SKM-1 (cell line): ENCODE results near the gene CALM3.

Experiments
- DNase-seq: peaks from one replicate; lab custom pipeline; 2025; ENCODE audit not compliant: unreplicated experiment; lab: John Stamatoyannopoulos, UW

Gene CALM3

DNA sequence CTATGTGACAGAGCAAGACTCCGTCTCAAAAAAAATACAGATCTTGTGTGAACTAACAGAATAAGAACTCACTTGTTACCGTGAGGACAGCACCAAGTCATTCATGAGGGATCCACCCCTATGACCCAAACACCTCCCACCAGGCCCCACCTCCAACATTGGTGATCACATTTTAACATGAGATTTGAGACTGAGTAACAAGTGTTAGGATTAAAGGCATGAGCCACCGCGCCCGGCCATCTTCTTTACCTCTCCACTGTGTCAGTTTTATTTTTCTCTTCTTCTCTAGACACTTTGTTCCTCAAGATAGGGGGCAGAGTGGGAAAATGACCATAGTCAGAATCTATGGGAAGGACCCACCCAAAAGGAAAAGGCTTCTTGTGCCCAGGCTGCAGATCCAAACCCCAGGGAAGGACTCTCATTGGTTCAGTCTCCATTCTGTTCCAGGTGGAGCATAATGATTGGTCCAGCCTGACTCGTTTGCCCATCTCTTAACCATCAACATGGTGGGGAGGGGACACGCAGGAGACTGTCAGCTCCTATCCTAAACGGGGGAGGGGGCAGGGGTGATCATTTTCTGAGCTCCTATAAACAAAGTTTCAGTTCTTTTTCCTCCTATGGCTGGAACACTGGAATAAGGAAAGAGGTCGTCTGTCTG lies 1.3 kb upstream of the CALM3 start:
- DNase-seq = no peak

DNA sequence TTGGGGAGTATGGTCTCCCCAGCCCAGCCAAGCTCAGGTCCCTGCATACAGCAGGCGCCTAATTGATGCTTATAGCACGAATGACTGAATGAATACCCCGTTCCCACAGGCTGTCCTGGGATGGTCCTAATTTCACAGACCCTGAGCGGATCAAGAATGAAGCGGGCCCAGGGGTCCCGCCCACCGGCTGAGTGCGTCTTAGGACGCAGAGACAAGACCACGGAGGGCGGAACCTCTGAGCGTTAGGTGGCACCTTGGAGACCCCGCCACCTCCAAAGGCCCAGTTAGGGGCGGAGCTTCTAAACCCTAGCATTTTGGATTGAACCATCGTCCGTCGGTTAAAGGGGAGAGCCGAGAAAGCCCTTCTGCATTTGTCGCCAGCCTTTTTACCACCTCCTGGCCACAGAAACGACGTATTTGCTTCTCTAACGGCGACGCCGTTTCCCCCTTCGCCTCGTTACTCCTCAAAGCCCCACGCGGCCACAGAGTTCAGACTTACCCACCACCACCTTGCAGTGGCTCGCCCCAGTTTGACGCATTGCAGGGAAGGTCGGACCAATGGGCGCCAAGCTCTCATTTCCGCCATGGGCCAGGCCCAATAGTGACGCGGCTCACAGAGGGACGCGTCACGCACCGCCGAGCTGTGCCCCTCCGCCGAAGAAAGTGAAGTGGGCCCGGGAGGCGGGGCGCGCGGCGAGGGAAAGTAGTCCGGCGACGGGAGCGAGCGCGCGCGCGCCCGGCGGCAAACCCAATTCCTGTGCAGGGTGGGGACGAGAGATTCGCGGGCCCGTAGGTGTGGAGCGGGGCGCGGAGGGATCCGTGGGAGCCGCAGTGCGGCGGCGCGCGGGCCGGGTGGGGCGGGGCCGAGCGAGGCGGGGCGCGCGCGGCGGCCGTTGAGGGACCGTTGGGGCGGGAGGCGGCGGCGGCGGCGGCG lies 479 bp upstream of the CALM3 start:
- DNase-seq = peak; percentile 58

DNA sequence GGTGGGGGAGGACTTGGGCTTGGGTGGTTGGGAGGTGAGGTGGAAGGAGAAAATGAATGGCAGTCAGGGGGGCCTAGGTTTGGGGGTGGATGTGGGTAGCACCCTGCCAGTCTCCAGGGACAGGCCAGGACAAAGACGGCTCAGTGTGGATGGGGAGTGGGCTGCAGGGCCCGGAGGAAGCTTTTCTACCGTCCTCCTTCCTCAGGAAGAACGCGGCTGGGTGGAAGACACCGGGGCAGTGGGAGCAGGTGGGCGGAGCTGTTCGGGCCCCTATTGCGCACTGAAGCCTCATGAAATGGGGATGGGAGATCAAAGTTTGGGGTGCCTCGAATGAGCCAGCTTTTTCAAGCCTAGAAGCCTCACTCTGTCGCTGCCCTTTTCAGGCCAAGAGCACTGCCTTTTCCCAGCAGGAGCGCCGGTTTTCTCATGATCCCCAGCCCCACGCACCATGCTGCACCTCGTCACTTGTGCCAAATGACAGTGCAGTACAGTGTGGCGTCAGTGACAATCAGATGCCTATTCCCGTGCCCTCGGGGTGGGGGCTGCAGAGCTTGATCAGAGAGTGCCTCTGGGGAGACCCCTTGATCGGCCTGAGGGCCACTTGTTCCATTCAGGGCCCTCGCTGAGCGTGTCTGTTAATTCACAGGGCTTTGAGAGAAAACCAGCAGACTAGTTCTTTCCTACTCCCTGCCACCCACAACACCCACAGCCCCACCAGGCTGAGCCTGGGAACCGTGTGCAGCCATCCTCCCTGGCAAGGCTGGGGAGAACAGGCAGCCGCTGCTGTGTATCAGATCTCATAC lies 1.5 kb downstream of the CALM3 start:
- no peak for DNase-seq

DNA sequence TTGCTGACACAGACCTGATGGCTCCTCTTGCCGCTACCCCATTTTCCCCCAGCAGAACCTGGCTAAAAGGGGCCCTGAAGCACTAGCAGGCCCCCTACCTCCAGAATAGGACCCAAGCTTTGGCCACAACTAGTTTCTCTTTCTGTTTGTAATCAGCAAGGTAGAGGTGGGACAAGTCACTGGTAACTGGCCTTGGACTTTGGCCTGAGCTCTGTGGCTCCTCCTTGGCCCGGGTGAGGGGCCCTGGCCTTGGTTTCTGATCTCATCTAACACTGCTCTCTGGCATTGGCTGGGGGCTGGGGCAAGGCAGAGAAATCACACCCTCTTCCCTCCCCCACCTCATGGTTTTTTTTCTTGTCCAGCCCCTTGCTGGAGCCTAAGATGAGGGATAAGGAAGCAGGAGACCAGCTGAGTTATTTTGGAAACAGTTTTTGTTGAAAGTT lies 2.1 kb downstream of the CALM3 start:
- DNase-seq = no peak

DNA sequence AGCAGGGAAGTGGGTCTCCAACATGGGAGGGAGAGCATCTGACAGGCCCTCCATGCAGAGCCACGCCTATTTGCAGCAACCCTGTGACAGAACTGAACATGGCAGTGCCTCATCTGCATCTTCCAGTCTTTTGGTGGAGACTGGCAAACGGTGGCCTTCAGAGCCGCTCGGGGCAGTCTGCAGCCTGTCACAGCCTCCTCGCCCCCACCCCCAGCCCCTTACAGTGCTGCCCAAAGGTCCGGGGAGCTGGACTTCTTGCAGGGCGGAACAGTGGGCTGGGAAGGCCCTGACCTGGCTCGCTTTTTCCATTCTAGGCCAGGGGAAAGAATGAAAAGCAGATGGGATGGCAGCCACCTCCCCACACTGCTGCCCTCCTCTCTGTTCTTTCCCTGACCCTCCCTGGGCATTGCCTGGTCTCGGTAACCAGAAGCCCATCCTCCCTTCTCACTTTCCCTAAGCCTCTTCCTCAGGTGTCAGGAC lies 2.7 kb downstream of the CALM3 start:
- no peak for DNase-seq

DNA sequence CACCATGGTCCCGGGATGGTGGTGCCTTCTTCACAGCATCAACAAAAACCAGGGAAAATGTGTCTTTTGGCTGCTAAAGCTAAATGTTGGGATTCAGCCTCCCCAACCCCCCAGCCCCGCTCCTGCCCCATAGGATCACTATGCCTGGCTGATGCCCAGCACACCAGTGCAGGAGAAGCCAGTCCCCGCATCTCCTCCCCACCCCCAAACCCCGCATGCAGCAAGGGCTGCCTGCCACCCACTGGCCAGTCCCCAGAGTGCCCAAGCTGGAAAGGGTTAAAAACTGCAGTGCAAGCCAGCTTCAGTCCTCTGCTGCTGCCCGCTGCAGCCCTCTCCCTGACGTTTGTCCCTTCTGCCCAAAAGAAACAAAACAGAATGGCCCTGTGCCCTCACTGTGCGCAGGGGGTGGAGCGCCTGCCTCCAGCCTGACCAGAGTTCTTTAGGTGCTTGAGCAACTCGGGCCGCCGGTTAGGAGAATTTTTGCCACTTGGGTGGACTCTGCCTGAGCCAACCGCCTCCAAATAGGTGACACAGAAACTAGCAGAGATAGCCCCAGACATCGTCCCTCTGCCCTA lies 3.7 kb downstream of the CALM3 start:
- no peak for DNase-seq

DNA sequence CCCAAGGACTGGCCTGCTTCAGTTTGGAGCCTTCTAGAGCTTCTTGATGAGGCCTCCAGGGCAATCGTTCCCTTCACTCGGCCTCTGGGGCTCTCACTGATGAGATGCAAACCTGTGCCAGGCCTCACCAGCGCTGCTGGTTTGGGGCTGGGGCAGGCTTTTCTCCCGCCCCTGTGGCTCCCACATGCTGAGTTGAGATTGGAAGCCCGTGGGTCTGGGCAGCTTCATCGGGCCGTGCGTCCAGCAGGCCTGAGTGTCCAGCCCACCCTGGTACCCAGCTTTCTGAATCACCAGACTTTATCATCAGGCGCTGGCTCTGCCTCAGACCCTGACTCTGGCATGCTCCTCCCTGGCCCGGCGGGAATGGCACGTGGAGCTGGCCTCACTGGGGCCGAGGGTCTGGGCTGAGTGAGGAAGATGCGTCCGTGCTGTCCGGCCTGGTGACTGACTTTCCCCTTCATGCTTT lies 4.3 kb downstream of the CALM3 start:
- no peak for DNase-seq

DNA sequence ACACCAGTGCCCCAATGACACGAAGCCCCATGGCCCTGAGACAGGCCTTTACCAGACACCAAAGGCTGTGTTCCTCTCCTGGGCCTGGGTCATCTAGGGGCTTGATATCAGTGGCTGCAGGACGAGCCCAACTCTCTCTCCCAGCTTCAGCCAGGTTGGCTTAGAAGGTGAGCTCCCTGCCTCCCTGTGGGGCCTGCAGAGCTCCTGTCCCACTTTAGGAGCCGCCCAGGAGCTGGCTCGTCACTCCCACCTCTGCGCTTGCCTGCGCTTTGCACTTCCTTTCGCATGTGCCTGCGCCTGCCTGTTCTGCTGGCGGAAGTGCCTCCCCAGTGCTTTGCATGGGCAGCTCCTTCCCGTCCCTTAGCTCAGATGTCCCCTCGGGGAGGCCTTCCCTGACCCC lies 4.9 kb downstream of the CALM3 start:
- no peak for DNase-seq

DNA sequence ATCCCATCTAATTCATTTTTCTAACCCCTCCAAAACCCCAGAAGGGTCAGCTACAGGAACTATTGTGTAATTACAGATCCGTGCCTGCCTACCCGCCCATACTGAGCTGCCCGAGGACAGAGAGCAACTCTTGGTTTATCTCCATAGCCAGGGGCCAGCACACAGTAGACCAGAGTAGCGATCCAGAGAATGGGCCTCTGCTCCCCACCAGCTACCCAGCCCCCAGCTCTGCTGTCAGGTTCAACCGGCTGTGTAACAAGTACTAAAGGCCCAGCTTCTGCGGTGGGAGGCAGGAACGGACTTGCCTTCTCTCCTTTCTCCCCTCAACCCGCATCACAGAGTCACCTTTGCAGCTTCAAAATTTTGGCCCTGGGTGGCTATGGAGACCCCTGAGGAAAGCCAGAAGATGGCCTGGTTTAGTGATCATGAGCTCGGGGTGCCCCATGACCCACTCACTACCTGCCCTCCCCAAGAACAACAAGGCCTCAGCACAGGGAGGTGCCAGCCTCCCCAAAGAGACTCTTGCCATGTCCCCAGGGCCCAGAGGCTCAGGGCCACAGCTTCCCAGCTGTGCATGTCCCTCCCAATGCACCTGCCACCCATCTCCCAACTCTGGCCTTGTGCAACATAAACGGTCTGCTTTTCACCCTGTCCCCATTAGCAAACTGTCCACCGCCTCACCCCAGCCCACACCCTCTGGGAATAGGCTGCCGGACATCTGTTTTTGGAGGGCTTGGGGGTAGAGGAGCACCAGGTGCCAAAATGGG lies 5.7 kb downstream of the CALM3 start:
- DNase-seq = no peak

DNA sequence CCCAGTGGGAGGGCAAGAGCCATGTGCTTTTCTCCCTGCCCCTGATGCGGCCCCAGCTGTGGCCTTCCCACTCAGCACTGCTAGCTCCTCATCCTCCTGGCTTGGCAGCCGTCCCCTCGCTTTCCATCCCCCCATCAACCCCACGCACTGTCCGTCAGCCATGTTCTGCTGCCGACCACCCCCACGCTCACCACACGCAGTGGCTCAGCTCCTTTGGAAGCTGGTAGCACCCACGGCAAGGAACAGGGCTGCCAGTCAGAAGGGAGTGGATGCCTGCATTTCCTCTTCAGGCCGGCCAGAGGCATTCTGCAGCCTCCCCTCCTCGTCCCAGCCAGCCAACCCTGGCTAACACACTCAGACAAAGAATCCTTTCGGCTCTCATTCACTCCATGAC lies 6.3 kb downstream of the CALM3 start:
- DNase-seq = peak; percentile 54

DNA sequence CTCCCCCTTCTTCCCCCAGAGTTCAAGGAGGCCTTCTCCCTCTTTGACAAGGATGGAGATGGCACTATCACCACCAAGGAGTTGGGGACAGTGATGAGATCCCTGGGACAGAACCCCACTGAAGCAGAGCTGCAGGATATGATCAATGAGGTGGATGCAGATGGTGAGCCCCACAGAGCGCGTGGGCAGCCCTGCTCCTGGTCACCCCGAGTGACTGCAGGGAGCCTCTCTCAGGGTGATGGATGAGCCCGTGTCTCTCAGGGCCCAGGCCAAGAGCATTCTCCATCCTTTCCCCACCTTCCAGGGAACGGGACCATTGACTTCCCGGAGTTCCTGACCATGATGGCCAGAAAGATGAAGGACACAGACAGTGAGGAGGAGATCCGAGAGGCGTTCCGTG lies 7.0 kb downstream of the CALM3 start:
- DNase-seq = no peak

DNA sequence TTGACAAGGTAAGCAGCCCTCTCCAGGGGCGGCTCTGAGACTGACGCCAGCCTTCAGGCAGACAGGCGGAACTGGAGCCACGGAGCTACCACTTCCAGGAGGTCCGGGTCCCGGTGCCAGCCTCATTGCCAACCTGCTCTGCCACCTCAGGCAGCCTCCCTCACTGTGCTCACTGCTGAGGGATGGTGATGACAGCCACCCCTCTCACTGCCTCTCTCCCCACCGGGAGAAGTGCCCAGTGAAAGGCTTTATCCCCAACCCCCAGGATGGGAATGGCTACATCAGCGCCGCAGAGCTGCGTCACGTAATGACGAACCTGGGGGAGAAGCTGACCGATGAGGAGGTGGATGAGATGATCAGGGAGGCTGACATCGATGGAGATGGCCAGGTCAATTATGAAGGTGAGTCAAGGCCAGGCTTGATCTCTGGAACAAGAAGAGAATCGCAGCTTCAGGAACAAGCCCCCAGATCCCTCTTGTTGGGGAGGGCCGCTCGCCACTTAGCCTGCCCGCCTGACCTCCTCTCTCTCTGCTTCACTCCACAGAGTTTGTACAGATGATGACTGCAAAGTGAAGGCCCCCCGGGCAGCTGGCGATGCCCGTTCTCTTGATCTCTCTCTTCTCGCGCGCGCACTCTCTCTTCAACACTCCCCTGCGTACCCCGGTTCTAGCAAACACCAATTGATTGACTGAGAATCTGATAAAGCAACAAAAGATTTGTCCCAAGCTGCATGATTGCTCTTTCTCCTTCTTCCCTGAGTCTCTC lies 7.6 kb downstream of the CALM3 start:
- DNase-seq = no peak

DNA sequence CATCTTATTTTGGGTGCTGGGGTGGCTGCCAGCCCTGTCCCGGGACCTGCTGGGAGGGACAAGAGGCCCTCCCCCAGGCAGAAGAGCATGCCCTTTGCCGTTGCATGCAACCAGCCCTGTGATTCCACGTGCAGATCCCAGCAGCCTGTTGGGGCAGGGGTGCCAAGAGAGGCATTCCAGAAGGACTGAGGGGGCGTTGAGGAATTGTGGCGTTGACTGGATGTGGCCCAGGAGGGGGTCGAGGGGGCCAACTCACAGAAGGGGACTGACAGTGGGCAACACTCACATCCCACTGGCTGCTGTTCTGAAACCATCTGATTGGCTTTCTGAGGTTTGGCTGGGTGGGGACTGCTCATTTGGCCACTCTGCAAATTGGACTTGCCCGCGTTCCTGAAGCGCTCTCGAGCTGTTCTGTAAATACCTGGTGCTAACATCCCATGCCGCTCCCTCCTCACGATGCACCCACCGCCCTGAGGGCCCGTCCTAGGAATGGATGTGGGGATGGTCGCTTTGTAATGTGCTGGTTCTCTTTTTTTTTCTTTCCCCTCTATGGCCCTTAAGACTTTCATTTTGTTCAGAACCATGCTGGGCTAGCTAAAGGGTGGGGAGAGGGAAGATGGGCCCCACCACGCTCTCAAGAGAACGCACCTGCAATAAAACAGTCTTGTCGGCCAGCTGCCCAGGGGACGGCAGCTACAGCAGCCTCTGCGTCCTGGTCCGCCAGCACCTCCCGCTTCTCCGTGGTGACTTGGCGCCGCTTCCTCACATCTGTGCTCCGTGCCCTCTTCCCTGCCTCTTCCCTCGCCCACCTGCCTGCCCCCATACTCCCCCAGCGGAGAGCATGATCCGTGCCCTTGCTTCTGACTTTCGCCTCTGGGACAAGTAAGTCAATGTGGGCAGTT lies 8.6 kb downstream of the CALM3 start:
- DNase-seq = no peak

DNA sequence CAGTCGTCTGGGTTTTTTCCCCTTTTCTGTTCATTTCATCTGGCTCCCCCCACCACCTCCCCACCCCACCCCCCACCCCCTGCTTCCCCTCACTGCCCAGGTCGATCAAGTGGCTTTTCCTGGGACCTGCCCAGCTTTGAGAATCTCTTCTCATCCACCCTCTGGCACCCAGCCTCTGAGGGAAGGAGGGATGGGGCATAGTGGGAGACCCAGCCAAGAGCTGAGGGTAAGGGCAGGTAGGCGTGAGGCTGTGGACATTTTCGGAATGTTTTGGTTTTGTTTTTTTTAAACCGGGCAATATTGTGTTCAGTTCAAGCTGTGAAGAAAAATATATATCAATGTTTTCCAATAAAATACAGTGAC lies 9.3 kb downstream of the CALM3 start:
- no peak for DNase-seq

DNA sequence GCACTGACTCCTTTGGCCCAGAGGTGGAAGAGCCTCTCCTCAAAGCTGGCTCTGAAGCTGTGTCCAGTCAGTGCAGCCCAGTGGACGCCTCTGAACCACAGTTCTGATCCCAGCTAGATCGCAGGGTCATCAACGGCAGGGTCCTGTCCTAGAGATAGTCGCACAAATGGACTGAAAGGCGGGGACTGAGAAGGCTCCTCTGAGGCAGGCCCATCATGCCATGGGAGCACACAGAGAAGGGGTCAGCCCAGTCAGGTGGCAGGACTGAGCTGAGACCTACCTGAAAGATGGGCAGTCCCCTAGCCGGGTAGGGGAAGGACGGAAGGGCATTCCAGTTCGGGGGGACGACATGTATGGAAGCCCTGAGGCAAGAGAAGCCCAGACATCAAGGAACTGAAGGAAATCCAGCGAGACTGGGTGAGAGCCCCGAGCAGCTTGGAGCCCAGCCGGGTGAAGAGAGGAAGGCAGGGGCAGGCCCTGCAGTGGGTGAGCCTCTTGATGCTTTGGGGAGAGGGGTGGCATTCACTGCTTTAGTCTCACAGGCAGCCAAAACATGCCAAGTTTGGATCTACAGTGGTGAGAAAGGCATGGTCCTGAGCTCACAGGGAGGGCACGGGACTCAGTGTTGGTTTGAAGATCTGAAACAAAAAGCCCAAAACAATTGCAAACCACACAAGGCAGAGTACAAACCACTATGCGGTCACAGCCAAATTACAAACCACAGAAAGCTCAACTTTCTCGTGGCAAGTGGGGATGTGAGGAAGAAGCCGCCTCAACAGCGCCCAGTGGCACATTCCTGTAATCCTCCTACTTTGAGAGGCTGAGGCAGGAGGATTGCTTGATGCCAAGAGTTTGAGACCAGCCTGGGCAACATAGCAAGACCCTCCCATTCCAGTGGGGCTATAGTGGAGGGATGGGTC lies 10.0 kb downstream of the CALM3 start:
- no peak for DNase-seq

DNA sequence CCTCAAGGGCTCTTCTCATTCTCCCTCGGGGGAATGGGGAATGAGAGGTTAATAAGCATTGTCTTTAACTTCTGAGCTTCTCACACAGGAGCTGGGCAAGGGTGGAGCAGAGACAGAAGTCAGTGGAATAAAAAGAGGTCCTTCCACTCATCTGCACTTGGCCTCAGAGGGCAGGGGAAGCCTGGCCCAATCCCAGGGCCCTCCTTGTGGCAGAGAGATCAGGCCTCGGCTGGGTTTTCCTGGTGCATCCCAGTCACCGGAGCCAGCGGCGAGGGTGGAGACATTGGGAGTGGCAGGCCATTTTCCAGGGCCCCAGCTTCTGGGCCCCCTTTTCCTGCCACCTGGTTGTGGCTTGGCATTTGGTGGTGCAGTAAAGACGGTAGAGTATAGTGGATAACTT lies 10.6 kb downstream of the CALM3 start:
- DNase-seq = no peak

DNA sequence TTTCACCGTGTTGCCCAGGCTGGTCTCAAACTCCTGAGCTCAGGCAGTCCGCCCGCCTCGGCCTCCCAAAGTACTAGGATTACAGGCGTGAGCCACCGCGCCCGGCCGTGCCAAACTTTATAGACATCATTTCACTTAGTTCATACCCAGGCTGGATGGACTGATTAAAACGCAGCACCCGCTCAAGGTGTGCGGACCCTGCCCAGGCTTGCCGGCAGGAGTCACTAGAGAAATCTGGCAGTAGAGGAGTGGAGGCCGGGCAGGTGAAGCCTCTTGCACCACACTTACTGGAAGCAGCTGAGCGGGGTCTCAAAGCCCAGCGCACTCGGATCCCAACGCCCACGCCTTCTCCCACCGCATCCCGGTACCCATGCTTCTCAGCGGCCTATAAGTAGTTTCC lies 12.4 kb downstream of the CALM3 start:
- DNase-seq = no peak
